ENCODE measurements around the gene ACTL7B.
"Not testable (repeated sequence)": the region's sequence is repeated elsewhere in the genome, so short reads cannot be mapped to it uniquely, and the experiment has no call there.

The ACTL7B gene

DNA sequence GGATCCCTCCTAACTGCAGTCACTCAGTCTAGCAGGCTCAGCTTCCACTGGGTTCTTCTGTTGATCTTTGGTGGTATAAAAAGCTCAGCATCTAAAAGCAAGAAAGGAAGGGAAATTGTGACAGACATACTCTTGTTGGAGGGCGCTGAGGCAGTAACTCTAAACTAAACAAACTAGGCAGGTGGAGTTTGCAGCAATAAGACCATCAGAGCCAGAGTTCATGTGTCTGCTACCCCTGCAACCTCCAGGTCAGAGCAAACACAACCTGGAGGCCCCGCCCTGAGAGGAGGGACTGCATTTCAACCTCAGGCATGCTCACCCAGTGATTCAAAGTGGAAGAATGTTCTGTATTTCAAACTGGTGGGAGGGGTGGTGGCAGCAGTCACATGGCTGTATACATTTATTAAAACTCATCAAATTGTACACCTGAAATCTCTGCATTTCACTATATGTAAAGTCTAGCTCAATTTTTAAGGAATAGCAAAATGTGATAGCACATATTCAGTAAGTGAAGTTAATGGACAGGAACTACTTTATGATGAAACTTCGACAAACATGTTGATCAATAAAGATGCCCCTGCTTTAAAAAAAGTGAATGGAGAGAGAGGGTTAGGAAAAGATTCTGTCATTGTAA, 13.4 kb upstream of the ACTL7B start:
- DNase-seq (ENCODE audit: low spot score): no peak

DNA sequence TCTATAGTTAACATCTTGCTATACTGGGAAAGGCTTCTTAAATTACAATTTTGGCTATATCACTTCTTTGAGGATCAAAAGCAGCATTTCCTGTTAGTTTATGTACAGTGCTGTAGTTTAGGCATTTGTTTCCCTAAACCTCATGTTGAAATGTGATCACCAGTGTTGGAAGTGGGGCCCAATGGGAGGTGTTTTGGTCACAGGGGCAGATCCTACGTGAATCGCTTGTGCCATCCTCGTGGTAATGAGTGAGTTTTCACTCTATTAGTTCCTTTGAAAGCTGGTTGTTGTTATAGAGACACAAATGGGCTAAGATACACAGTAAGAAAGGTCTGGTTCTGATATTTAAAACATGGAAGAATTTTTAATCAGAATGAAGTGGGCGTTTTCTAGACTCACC, 12.0 kb upstream of the ACTL7B start:
- no peak for DNase-seq (ENCODE audit: low spot score)

DNA sequence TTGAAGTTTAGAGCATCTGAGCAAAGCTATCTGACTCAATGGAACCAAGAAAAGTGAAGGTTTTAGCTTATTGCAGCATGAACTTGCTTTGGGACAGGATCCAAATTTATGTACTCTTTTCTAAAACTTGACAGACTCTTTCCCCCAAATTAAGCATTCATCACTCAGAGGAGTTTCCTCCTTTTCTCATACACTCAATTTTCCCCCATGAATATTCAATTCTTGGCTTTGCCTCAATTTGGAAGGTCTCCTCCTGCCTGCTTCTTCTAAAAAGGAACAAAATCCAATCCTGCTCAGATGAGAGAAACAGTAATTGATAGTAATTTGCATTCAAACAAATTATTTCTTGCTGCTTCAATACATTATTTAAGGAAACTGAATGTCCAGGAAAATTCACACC, 11.3 kb upstream of the ACTL7B start:
- no peak for DNase-seq (ENCODE audit: low spot score)

DNA sequence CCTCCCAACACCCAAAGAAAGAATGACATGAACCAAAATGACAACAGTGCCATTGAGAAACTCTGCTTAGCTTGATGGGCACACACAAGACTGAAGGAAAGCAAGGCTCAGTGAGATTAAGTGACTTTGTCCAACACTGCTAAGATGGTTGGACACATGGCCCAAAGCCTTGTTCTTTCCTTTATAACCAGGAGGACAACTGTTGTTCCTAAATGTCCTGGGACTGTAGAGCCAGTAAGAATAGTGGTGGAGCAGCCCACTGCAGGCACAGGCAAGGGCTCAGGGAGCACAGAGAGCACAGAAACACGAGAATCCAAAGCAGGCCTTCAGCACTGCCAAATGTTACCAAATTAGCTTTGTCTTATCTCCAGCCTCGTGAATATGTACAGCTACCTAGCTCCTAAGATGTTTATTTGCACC, 10.2 kb upstream of the ACTL7B start:
- DNase-seq (ENCODE audit: low spot score): no peak

DNA sequence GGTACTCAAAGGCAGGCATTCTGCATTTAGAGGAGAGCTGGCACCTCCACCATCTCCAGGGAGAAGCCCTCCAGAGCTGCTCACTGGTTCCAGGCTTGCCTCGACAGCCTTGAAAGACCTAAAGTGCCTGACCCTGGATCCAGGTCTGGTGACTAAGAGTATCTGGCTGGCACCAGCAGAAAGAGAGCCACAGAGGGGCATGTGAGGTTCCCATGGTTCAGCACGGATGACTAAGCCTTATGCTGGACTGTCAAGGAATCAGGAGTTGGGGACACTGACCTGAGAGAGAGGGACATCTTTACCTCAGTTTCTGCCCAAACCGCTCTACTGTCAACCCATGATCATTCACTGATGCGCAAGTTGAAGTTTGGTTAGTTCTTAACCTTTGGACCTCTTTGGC, 9.3 kb upstream of the ACTL7B start:
- DNase-seq (ENCODE audit: low spot score): no peak

DNA sequence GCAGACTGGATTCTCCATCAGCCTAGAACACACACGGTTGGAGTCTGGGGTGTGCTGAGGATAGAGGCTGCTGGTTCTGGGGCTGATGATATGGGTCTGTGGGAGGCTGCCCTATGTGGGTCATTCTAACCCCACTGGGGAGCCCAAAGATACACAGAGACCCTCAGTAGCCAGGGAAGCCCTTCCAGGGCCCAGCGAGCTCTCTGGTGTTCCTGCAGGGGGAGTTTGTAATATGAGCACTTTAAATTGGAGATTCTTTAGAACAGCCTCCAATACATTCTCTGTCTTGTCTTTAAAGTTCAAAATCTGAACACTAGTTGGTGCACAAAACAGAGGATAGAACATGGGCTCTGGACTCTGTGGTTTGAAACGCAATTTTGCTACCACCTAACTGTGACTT, 8.7 kb upstream of the ACTL7B start:
- no peak for DNase-seq (ENCODE audit: low spot score)

DNA sequence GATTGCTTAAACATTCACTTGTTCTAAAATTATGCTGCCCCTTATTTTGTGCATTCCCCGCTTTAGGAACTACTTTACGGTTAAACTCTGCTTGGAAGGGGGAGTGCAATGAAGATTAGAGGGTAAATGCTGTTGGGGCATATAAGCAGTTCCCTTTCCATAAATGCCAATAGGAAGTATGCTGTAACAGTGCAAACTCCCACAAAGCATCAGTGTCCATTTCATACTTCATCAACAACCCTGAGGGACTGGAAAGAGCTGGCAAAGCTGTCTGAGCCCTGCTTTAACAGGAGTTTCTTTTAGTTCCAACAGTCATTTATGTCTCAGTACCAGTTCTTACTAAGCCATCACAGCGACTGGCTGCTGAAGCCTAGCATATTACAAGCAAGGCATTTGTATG, 8.1 kb upstream of the ACTL7B start:
- no peak for DNase-seq (ENCODE audit: low spot score)

DNA sequence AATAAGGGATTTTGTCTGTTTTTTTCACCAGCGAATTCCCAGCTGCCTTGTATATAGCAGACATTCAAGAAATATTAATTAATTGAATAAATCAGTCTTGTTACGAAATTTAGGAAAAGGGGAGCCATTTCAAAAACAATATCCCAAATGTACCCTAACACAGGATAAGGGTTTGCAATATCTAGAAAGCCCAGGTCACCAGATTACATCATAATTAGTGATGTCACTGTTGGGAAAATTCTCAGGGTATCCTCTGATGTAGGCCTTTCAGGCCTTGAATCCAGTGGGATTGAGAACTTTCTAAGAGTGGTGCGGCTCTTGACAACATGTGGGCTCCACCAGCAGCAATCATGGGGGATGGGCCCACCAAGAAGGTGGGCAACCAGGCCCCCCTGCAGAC, 6.2 kb upstream of the ACTL7B start, which contains the start of gene ACTL7A:
TSS of gene ACTL7A (plus strand) at position 270 of the 400 bp plus-strand sequence. CDS start at position 327, 57 bp downstream.
- no peak for DNase-seq (ENCODE audit: low spot score)

DNA sequence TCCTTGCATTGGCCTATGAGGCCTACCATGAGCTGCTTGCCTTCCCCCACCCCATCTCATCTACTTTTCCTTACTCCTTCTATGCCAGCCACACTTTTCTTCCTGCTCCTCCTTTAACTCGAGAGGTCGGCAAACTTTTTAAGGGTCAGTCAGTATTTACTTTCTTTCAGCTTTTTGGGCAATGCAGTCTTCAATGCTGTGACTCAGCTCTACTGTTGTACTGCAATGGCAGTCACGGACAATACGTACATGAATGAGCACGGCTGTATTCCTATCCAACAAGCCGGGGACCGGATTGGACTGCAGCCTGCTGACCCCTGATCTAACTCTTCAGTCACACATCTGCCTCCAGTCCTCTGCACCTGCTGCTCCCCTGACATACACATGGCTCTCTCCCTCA, 5.7 kb upstream of the ACTL7B start:
- no peak for DNase-seq (ENCODE audit: low spot score)

DNA sequence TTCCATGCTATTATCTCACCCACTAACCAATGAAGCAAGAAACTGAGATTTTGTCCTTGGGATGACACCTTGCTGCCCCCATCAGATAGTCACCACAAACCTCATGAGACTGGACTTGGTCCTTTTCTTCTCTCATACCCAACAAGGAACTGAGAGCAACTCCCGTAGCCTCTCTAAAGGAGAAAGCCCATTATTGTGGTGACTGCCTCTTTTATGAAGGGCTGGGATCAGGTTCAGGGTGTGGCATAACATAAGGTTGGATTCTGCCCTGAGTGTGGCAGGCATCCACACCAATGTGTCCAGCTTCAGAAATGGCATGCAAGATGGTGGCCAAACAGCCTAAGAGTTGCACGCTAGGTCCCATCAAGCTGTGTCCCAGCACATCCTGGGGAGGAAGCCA, 5.0 kb upstream of the ACTL7B start:
- DNase-seq (ENCODE audit: low spot score): no peak

DNA sequence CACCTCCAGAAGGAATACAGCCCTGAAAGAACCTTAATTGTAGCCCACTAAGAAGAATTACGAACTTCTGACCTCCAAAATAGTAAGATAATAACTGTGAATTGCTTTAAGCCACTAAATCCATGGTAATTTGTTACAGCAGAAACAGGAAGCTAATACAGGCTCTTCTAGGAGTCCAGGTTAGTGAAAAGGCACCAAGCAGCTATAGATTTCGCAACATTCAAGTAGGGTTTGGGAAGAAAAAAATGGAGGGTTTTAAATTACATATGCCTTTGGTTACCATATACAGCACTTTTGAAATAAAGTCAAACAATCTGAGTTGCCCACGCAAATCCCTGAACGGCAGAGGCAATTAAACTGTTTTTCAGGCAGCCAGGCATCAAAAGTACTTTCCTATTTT, 4.6 kb upstream of the ACTL7B start:
- no peak for DNase-seq (ENCODE audit: low spot score)

DNA sequence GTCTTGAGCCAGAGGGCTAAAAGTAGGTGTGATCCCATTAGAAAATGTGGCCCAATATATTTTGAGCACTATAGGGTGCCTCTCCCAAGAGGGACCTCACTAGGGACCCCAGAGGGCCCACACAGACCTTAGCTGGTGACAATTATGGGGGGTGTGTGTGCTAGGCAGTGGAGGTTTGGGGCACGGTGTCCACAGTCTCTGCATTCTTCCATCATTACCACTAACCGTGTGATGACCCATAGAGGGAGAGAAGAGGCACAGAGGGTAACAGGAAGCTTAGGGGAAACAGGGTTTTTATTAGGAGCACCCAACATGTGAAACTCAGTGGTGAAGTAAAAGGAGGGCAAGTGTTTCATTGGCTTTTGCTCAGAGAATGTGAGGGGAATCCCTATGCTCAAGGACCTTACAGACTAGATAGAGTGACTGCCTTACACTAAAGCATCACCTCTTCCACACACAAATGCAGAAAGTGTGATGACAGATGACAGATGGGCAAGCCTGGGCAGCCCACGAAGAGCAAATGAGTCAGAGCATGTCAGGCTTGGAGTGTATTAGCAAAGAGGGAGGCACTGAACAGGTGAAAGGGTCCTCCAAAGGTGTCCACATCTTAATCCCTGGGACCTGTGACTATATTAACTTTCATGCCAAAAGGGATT, 3.8 kb upstream of the ACTL7B start:
- no peak for DNase-seq (ENCODE audit: low spot score)

DNA sequence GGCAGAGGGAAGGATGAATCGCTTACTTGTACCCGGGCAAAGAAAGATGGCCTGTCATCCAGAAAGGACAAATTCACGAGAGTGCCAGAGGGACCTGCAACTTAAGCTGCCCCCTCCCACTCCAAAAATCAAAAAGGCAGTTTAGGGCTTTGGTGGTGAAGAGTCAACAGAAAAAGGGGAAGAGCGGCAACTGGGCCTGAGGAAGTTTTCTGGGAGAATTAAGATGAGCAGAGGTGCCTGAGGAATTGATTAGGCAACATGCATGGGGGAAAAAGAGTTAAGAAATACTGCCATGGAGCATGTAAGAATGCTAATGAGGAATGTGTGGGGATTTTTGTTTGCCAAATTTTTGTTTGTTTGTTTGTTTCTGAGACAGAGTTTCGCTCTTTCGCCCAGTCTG, 1.8 kb upstream of the ACTL7B start:
- DNase-seq (ENCODE audit: low spot score): no peak

DNA sequence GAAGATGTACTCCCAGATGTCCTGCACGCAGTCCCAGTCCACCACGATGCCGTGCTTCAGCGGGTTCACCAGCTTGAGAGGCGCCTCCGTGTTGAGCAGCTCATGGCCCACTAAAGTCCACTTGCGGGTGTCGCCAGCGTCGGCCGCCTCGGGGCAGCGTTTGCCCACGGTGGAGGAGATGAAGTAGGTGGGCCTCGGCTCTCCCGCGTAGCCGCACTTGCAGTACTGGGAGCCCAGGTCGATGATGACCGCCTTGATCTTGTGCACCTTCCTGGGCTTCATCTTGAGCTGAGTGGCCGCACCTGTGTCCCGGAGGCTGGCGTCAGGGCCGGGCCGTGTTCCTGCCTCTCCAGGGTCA, 278 bp downstream of the ACTL7B start:
- no peak for DNase-seq (ENCODE audit: low spot score)

DNA sequence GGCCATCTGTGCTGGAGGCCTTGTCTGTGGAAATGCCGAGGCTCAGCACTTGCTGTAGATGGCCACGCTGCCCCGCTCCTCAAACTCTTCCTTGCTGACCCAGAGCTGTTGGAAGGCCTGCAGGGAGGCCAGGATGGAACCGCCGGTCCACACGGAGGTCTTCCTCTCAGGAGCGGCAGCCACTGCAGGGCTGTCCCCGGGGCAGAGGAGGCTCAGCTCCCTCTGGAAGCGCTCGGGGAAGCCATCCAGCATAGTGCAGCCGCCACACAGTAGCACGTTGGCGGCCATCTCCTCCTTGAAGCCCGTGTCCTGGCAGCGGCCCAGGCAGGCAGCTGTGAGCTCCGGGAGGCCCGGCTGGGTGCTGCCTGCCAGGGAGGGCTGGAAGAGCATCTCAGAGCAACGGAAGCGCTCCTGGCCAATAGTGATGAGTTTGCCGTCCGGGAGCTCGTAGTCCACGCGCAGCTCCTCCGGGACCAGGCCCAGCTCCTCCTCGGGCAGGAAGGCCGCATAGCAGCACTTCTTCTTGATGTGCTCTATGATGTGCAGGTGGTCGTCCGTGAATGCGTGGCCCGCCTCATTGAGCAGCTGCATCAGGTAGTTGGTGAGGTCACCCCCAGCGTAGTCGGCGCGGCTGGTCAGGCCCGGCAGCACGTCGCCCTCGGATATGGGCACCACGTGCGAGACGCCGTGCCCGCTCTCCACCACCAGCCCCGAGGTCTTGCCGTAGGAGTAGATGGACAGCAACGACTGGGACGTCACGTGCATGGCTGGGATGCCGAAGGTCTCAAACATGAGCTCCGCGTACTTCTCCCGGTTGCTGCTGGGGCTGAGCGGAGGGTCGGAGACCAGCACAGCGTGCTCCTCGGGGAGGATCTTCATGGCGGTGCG, 901 bp downstream of the ACTL7B start:
- DNase-seq (ENCODE audit: low spot score): no peak

DNA sequence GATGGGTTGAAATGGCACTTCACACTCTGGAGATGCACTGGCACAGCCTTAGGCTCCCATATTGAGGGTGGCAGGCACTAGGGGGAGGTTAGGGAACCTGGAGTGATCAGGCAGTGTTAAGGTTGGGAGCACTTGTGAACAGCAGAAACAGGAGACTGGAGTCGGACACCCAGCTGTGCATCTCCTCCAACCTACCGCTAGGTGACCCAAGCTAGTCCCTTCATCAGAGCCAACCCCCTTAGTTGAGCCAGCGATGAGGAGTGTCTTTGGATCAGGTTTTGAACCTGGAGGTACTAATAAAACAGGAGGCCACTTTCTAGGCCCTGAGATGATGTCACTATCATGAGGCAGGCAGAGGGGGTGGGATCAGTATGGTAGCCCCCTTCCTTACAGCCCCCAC, 1.7 kb downstream of the ACTL7B start:
- no peak for DNase-seq (ENCODE audit: low spot score)

DNA sequence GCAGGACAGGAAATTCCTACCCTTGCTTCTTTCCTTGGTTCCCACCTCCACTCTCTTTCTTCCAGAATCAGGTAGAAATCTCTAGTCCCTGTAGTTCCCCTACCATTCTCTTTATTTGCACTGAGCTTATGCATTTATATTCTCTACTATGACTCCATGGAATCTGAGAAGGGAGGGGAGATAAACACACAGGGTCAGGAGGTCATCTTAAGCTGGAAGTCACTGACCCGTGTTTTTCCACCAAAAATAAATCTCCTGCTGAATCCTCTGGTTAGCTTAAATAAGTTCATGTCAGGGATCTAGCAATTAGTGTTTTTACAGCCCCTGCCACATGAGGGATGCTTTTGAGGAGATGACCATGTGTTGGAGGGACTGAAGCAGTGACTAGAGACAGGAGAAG, 3.7 kb downstream of the ACTL7B start:
- no peak for DNase-seq (ENCODE audit: low spot score)

DNA sequence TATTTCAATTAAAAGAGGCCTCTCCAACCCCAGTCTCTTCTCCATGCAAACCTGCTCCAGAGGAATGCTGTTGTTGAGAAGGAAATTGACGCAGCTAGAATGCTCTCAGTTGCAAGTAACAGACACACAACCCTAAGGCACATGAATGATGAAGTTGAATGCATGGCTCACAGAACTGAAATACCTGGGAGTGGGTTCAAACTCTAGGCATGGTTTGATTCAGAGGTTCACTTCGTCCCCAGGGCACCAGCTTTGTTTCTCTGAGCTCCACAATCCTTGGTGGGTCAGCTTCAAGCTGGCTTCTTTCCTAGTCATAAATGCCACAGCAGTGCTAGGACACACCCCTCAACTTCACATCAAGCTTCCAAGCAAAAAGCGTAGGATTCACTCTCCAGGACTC, 4.6 kb downstream of the ACTL7B start:
- DNase-seq (ENCODE audit: low spot score): no peak

DNA sequence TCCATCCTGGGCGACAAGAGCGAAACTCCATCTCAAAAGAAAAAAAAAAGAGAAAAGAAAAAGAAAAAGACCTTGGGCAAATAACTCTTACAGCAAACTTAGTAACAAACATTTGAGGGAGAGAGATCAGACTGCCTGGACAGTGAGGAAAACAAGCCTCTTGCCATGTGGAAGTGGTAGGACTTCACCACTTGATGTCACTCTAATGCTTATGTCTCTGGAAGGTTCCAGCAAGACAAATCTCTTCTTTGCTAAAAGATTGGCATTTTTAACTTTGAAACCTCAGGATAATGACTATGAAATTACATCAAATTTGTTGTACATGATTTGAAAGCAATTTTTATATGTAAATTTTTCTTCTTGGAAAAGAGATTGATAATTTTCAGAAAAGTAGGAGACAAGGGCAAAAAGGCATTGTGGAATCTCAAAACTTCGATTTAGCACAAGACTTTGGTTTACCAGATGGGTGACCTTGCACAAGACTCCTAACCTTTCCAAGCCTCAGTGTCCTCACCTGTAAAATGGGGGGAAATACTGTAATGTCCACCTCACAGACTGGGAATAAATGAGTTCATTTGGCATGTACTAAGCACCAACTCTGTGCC, 5.4 kb downstream of the ACTL7B start:
- no peak for DNase-seq (ENCODE audit: low spot score)

DNA sequence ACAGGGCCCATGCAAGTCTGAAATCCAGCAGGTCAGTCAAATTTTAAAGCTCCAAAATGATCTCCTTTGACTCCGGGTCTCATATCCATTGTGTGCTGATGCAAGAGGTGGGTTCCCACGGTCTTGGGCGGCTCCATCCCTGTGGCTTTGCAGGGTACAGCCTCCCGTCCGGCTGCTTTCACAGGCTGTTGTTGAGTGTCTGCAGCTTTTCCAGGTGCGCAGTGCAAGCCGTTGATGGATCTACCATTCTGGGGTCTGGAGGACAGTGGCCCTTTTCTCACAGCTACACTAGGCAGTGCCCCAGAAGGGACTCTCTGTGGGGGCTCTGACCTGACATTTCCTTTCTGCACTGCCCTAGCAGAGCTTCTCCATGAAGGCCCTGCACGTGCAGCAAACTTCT, 7.5 kb downstream of the ACTL7B start:
- DNase-seq (ENCODE audit: low spot score): not testable (repeated sequence)

DNA sequence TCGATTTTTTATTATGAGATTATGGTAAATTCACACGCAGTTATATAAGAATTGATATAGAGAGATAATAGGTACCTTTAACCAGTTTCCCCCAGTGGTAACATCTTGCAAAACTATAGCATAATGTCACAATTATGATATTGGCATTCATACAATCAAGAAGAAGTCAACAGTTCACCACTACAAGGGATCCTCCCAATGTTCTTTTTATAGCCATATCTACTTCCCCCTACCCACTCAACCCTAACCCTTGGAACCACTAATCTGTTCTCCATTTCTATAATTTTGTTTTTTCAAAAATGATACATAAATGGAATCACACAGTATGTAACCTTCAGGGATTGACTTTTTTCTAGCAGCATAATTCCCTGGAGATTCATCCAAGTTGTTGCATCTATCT, 9.8 kb downstream of the ACTL7B start:
- no peak for DNase-seq (ENCODE audit: low spot score)

DNA sequence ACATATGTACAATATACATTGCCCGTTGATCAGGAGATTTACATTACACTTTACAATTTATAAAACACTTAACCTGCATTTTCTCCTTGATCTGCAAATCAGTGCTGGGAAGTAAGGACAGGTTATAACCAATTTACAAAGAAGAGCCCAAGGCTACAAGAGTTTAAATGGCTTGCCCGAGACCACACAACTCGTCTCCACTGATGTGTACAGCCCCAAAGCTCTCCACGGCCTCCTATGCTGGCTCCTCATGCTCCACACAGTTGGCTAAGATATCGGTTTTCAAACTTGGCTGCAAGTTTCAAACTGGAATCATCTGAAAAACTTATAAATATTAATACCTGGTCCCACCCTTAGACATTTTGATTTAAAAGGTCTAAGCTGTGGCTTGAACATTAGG, 10.3 kb downstream of the ACTL7B start:
- no peak for DNase-seq (ENCODE audit: low spot score)

DNA sequence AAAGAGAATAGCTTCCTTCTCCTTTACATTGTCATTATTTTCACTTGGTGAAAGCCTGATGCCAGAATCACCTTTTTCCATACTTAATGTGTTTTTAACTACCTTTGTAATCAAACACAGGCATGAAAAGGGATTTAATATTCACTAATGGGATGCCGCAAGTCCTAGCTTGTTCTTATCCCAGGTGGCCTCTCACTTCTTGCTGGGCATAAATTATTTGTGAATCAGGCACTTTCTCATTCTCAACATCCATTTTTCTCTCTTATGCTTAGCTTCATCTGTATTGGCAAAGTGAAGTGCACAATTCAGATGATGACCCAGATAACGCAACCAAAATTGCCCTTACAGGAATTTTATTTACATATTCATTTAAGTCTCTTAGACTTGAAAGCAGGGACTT, 10.9 kb downstream of the ACTL7B start:
- no peak for DNase-seq (ENCODE audit: low spot score)

Data from left forelimb (tissue), 1 donor.